T-helper 1 cell (primary cell): ENCODE data around the gene ZC3H4.

Experiments used
- DNase-seq, 5 donors: peaks; one replicate each; pipeline ENCODE4 v3.0.0-alpha.2; 2012 to 2020

ZC3H4 gene

GRCh38 chr19:47045867-47046470, 67.6 kb downstream of the ZC3H4 start:
- no peak for DNase-seq

DNA sequence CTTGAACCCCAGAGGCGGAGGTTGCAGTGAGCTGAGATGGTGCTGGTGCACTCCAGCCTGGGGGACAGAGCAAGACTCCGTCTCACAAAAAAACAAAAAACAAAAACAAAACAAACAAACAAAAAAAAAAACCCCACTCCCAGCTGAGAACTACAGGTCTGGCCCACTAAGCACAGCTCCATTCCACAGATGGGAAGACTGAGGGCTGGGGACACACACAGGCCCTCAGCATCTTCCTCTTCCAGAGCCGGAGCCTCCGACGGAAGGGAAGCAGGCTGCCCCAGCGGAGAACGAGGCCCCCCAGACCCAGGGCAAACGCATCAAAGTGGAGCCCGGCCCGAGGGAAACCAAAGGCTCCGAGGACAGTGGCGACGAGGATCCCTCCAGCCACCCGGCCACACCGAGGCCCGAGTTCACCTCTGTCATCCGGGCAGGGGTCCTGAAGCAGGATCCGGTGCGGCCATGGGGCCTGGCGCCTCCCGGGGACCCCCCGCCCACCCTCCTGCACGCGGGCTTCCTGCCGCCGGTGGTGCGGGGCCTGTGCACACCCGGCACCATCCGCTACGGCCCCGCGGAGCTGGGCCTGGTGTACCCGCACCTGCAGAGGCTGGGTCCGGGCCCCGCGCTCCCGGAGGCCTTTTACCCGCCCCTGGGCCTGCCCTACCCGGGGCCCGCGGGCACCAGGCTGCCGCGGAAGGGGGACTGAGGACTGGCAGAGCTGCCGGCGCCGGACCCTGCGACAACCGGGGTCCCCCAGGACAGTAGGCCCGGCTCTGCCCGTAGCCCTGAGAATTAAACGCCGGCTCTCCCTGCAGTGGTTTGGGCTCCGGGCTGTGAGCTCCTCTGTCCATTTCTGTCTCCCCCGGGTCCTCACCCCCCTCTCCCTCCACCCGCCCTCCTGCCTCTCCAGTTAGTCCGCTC, 68.4 kb downstream of the ZC3H4 start:
- no peak for DNase-seq

- no peak for DNase-seq
Measured at GRCh38 chr19:47040869-47041268, 72.7 kb downstream of the ZC3H4 start.

GRCh38 chr19:47039239-47039874, 74.2 kb downstream of the ZC3H4 start:
- DNase-seq = no peak

- no peak for DNase-seq
Measured at GRCh38 chr19:47037766-47038165, 75.8 kb downstream of the ZC3H4 start.

- DNase-seq = peak in 1 of 5 donors; percentile 16
Measured at GRCh38 chr19:47036097-47036651, 77.4 kb downstream of the ZC3H4 start.

DNA sequence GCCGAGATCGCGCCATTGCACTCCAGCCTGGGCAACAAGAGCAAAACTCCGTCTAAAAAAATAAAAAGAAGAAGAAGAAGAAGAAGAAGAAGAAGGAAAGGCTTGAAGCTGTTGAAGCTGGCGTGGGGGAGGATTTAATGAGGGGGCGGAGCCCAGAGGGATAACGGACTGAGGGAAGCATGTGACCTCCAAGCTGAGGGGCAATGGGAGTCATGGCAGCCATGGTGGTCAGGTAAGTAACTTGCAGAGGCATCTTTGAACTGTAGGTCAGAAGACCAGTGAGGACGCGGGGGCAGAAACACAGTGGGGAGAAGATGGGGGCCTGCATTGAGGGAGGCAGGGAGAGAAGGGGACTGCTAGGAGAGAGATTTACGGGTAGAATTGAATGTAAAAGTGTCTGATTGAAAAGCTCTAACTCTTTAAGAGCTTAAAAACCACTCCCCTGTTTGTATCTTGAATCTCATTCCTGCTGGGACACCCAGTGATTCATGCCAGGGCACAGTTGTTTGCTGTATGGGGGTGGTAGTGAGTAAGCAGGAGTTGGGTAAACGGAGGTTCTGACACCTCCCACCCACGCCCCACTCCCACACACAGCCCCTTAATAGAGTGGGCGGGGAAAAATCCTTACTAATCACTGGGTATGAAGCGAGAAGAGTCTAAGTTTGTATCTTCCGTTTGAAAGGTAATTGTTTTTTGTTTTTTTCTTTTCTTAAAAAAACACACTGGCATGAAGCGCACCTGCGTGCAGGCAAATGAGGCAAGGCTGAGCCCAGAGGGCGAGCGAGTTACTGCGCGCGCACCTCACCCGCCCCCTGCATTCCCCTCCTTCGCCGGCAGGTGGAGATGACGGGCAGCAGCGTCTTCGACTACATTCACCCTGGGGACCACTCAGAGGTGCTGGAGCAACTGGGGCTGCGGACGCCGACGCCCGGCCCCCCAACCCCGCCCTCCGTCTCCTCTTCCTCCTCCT, 78.2 kb downstream of the ZC3H4 start:
- DNase-seq = peak; percentile 79 to 93 (median 88)

- DNase-seq = peak; percentile 47 to 60 (median 56)
Measured at GRCh38 chr19:47032171-47032811, 81.3 kb downstream of the ZC3H4 start.

- DNase-seq = no peak
Measured at GRCh38 chr19:47028195-47028601, 85.4 kb downstream of the ZC3H4 start.

DNA sequence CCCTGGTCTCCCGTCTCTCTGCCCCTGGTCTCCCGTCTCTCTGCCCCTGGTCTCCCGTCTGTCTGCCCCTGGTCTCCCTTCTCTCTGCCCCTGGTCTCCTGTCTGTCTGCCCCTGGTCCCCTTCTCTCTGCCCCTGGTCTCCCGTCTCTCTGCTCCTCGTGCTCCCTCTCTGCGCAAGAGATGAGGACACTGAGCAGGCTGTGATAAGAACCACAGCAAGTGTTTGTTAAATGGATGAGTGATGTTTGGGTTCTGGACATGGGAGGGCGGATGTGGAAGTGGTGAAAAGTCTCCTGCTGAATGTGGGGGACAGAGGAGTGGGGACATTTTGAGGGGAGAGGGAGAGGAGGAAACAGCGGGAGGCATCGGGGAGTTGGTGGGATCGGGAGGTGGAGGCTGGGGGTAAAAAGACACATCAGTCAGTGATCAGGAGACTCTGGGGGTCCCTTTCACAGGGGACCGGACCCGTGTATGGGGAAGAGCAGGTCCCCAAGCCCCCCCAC, 85.9 kb downstream of the ZC3H4 start:
- no peak for DNase-seq

GRCh38 chr19:47026889-47027288, 86.7 kb downstream of the ZC3H4 start:
- DNase-seq = no peak

GRCh38 chr19:47026156-47026555, 87.4 kb downstream of the ZC3H4 start:
- DNase-seq = no peak

DNA sequence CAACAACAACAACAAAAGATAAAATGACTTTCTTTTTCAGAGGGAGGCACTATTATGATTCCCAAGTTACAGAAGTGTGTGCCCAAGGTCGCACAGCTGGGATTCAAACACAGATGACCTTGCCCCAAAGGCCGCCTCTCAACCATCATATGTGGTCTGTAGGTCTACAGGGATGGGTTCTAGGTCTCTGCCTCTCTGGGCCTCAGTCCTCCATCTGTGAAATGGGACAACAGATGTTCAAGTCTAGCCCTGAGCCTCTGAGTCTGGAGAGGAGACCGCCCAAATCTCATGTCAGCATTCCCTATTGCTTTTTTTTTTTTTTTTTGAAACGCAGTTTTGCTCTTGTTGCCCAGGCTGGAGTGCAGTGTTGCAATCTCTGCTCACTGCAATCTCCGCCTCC, 89.1 kb downstream of the ZC3H4 start:
- no peak for DNase-seq

DNA sequence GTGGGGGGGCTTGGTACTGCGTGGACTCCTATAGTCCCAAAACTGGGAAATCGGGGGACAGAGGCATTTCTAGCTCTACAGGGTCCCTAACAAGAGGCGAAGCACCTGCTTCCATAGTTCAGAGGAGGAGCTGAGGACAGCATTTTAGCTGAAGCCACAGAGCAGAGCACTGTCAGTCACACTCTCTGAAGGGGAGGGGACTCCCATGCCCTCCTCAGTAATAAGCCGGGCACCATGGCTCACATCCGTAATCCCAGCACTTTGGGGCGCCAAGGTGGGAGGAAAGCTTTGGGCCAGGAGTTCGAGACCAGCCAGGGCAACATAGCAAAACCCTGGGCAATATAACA, 90.2 kb downstream of the ZC3H4 start:
- no peak for DNase-seq

GRCh38 chr19:47022541-47023447, 90.8 kb downstream of the ZC3H4 start:
- DNase-seq = no peak

- no peak for DNase-seq
Measured at GRCh38 chr19:47022140-47022536, 91.4 kb downstream of the ZC3H4 start.

- no peak for DNase-seq
Measured at GRCh38 chr19:47021536-47022139, 91.9 kb downstream of the ZC3H4 start.

DNA sequence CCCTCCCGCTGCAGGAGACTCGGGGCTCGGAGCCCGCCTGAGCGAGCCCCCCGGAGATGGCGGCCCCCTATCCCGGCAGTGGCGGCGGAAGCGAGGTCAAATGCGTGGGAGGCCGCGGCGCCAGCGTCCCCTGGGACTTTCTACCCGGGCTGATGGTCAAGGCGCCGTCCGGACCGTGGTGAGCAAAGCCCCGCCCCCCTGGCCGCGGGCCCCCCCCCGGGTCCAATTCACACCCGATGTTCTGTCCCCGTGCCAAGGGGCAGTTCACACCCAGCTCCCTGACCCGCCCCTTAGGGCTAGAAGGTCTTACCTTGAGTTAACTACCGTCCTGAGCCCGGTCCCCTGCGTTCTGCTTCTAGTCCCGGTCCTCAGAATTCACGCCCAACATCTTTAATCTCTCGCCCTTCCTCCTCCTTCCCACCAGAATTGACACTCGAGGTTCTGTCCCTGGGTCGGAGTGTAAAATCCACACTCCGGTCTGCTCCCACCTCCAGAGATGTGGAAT, 92.5 kb downstream of the ZC3H4 start:
- DNase-seq = no peak

DNA sequence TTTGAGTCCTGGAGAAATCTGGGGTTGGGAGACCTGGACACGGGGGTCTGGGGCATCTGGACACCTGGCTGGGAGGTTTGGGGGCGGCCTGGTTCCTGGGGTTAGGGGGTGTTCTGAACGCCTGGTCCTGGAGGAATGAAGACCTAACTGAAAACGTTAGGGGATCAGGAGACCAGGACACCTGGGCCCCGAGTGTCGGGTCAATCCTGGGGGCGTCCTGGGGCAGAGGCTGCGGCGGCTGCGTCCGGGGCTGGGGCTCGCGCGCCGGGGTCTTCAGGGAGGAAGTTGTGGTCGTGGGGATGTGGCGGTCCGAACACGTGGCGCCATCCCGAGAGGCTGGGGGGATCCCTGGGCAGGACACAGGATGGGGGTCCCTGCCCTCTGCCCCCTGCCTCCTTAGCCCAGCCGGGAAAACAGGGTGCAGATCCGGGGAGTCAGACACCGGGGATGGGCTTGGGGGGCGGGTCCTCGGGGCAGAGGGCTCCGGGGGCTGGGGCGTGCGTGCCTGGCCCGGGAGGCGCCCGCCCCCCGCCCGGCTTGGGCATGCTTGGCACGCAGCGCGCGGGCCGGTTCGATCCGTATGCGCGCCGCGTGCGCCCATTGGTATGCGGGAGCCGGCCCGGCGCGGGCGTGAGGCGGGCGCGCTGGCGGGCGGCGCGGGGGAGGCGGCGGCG, 93.3 kb downstream of the ZC3H4 start:
- no peak for DNase-seq
